ENCODE measurements around the gene ZNF28.
"Not testable (repeated sequence)": the region's sequence is repeated elsewhere in the genome, so short reads cannot be mapped to it uniquely, and the experiment has no call there.

The ZNF28 gene

GRCh38 chr19:52821204-52821960, at the start of gene ZNF28:
Gene ZNF28 (minus strand): TSS chr19:52821633. CDS start chr19:52817958, 3,675 bp downstream.
- FAIRE-seq: not testable (repeated sequence)

- not testable (repeated sequence) for FAIRE-seq
Observed at GRCh38 chr19:52868031-52868430, 46.6 kb upstream of the ZNF28 start.

GRCh38 chr19:52857378-52858191, 36.2 kb upstream of the ZNF28 start, which contains the start of gene ZNF468:
Gene ZNF468 (minus strand): TSS chr19:52857619. CDS start chr19:52854272, 3,347 bp downstream.
- FAIRE-seq: not testable (repeated sequence)

GRCh38 chr19:52856540-52857377, 35.3 kb upstream of the ZNF28 start:
- FAIRE-seq: not testable (repeated sequence)

GRCh38 chr19:52847352-52847751, 25.9 kb upstream of the ZNF28 start:
- not testable (repeated sequence) for FAIRE-seq

GRCh38 chr19:52840825-52841465, 19.5 kb upstream of the ZNF28 start:
- not testable (repeated sequence) for FAIRE-seq

GRCh38 chr19:52834289-52834688, 12.9 kb upstream of the ZNF28 start:
- not testable (repeated sequence) for FAIRE-seq

GRCh38 chr19:52833541-52833940, 12.1 kb upstream of the ZNF28 start:
- FAIRE-seq: not testable (repeated sequence)

- not testable (repeated sequence) for FAIRE-seq
Observed at GRCh38 chr19:52829866-52830265, 8.4 kb upstream of the ZNF28 start.

GRCh38 chr19:52825765-52826164, 4.3 kb upstream of the ZNF28 start:
- FAIRE-seq: no peak

- no peak for FAIRE-seq
Observed at GRCh38 chr19:52823676-52824075, 2.2 kb upstream of the ZNF28 start.

GRCh38 chr19:52820472-52821203, 795 bp downstream of the ZNF28 start:
- FAIRE-seq: not testable (repeated sequence)

GRCh38 chr19:52809801-52810200, 11.6 kb downstream of the ZNF28 start:
- no peak for FAIRE-seq

GRCh38 chr19:52799950-52800640, 21.3 kb downstream of the ZNF28 start:
- FAIRE-seq: not testable (repeated sequence)

GRCh38 chr19:52789440-52789839, 32.0 kb downstream of the ZNF28 start:
- no peak for FAIRE-seq

- FAIRE-seq: not testable (repeated sequence)
Observed at GRCh38 chr19:52786464-52787354, 34.7 kb downstream of the ZNF28 start, which contains the start of gene ZNF600. Gene ZNF600 (minus strand): TSS chr19:52786791. CDS start chr19:52778888, 7,903 bp downstream.

GRCh38 chr19:52786078-52786463, 35.4 kb downstream of the ZNF28 start:
- no peak for FAIRE-seq

- no peak for FAIRE-seq
Observed at GRCh38 chr19:52785506-52785905, 35.9 kb downstream of the ZNF28 start.

GRCh38 chr19:52782864-52783263, 38.6 kb downstream of the ZNF28 start:
- FAIRE-seq: not testable (repeated sequence)

GRCh38 chr19:52778811-52779210, 42.6 kb downstream of the ZNF28 start:
- FAIRE-seq: no peak
